IMR-90 (cell line): Measurements from ENCODE around the gene ST6GAL2. TPM values are rescaled to one million over a fixed set of nuclear protein-coding genes. Genes with fewer than 3 reads are reported as not detected.

Experiments
- ATAC-seq: fragments of 200-7000 bp; cut with Tn5 transposase; 2 replicates; pipeline ENCODE4 v1.9.1; 2020; ENCODE audit warnings: low read depth, mild to moderate bottlenecking, moderate library complexity
- BruUV-seq: library from RNA; stranded (reverse); fragments of 400-500 nt; replicated peaks from 2 replicates; lab custom pipeline; 2021; lab: Mats Ljungman, UMichigan
- CTCF ChIA-PET: fragments of 300-600 bp; formaldehyde crosslinking; extraction: SDS; loops from one replicate; lab custom pipeline; 2021; ENCODE audit warnings: antibody characterized with exemption; lab: Yijun Ruan, JAX
- POLR2A ChIA-PET: fragments of 300-600 bp; sonication (Branson Sonifier 250); formaldehyde crosslinking; loops from one replicate; lab custom pipeline; 2022; ENCODE audit warnings: antibody characterized with exemption; ENCODE audit not compliant: unreplicated experiment; lab: Charles Lee
- DNase-seq: peaks from one replicate; pipeline ENCODE4 v3.0.0; 2013
- H2AFZ ChIP-seq: replicated peaks from 2 replicates; pipeline ENCODE3; 2013; ENCODE audit warnings: low read length, mild to moderate bottlenecking; ENCODE audit not compliant: poor library complexity
- H2AK5ac ChIP-seq: 2 replicates; pipeline ENCODE4 v1.6.1; 2013; ENCODE audit warnings: low read depth, low read length, inconsistent platforms
- H2AK9ac ChIP-seq: replicated peaks from 2 replicates; pipeline ENCODE3; 2013; ENCODE audit warnings: mild to moderate bottlenecking, low read depth, low read length, moderate library complexity; ENCODE audit not compliant: poor library complexity
- H2BK120ac ChIP-seq: 2 replicates; pipeline ENCODE4 v1.6.1; 2013; ENCODE audit warnings: low read depth, low read length, inconsistent platforms
- H2BK15ac ChIP-seq: 3 replicates; pipeline ENCODE4 v1.6.1; 2013; ENCODE audit warnings: low read depth, low read length, inconsistent platforms
- H2BK20ac ChIP-seq: 2 replicates; pipeline ENCODE4 v1.6.1; 2013; ENCODE audit warnings: low read depth, mild to moderate bottlenecking, inconsistent platforms, low read length, moderate library complexity
- H2BK5ac ChIP-seq: 2 replicates; pipeline ENCODE4 v1.6.1; 2013; ENCODE audit warnings: mild to moderate bottlenecking, low read depth, low read length, inconsistent platforms; ENCODE audit not compliant: poor library complexity, severe bottlenecking
- H3K14ac ChIP-seq: replicated peaks from 2 replicates; pipeline ENCODE4 v1.6.1; 2013; ENCODE audit warnings: low read depth, low read length, inconsistent platforms
- H3K18ac ChIP-seq: 2 replicates; pipeline ENCODE4 v1.6.1; 2013; ENCODE audit warnings: low read depth, low read length, control low read depth
- H3K23ac ChIP-seq: 2 replicates; pipeline ENCODE4 v1.6.1; 2013; ENCODE audit warnings: low read depth, low read length, inconsistent platforms
- H3K27ac ChIP-seq: 2 replicates; pipeline ENCODE4 v1.5.1; 2013; ENCODE audit warnings: mild to moderate bottlenecking, control low read depth, low read length; ENCODE audit not compliant: insufficient read depth
- H3K27me3 ChIP-seq: 2 replicates; pipeline ENCODE4 v1.6.1; 2013; ENCODE audit warnings: low read length; ENCODE audit not compliant: control insufficient read depth, insufficient read depth
- H3K36me3 ChIP-seq: 2 replicates; pipeline ENCODE4 v1.6.1; 2013; ENCODE audit warnings: low read length, mixed read lengths; ENCODE audit not compliant: control insufficient read depth, insufficient read depth
- H3K4ac ChIP-seq: 2 replicates; pipeline ENCODE4 v1.6.1; 2013; ENCODE audit warnings: low read depth, low read length, inconsistent platforms
- H3K4me1 ChIP-seq: 2 replicates; pipeline ENCODE4 v1.6.1; 2013; ENCODE audit warnings: low read length, mixed read lengths; ENCODE audit not compliant: control insufficient read depth, insufficient read depth
- H3K4me2 ChIP-seq: 2 replicates; pipeline ENCODE4 v1.6.1; 2013; ENCODE audit warnings: low read depth, mild to moderate bottlenecking, control low read depth, low read length, moderate library complexity
- H3K4me3 ChIP-seq: 2 replicates; pipeline ENCODE4 v1.5.1; 2013; ENCODE audit warnings: low read depth, mild to moderate bottlenecking, control low read depth, low read length, moderate library complexity; ENCODE audit not compliant: insufficient read depth
- H3K56ac ChIP-seq: 2 replicates; pipeline ENCODE4 v1.6.1; 2013; ENCODE audit warnings: low read length, inconsistent platforms; ENCODE audit not compliant: insufficient read depth; ENCODE audit errors: extremely low read depth
- H3K79me1 ChIP-seq, 2 experiments: 2 replicates each; pipeline ENCODE4 v1.6.1; 2013; ENCODE audit warnings: low read length in 2 of 2, inconsistent platforms in 1 of 2, low read depth in 1 of 2
- H3K9ac ChIP-seq: 2 replicates; pipeline ENCODE4 v1.6.1; 2013; ENCODE audit warnings: low read depth, low read length, control low read depth
- H3K9me1 ChIP-seq: 2 replicates; pipeline ENCODE4 v1.6.1; 2013; ENCODE audit warnings: low read length, inconsistent platforms; ENCODE audit not compliant: insufficient read depth
- H3K9me3 ChIP-seq: 2 replicates; pipeline ENCODE4 v1.6.1; 2013; ENCODE audit warnings: low read length; ENCODE audit not compliant: control insufficient read depth, insufficient read depth
- H4K20me1 ChIP-seq: 2 replicates; pipeline ENCODE4 v1.6.1; 2013; ENCODE audit warnings: low read length, inconsistent platforms; ENCODE audit not compliant: insufficient read depth
- H4K5ac ChIP-seq: 2 replicates; pipeline ENCODE4 v1.6.1; 2013; ENCODE audit warnings: mild to moderate bottlenecking, low read depth, low read length, control low read depth
- H4K8ac ChIP-seq, 2 experiments: 2 replicates each; pipeline ENCODE4 v1.6.1; 2013; ENCODE audit warnings: low read depth in 2 of 2, low read length in 2 of 2, control low read depth in 1 of 2, inconsistent platforms in 1 of 2
- H4K91ac ChIP-seq: 2 replicates; pipeline ENCODE4 v1.6.1; 2013; ENCODE audit warnings: low read depth, low read length, inconsistent platforms; ENCODE audit not compliant: insufficient read depth
- BHLHE40 ChIP-seq: fragments of 150-350 bp; IDR thresholded peaks from 2 replicates; pipeline ENCODE4 v1.6.1; 2016; ENCODE audit warnings: mild to moderate bottlenecking, low read depth, low read length
- CEBPB ChIP-seq: IDR thresholded peaks from 2 replicates; pipeline ENCODE4 v1.6.1; 2012; ENCODE audit warnings: low read depth, low read length, improper control_type of control experiment
- CHD1 ChIP-seq: IDR thresholded peaks from 2 replicates; pipeline ENCODE4 v1.6.1; 2012; ENCODE audit warnings: low read depth, low read length, improper control_type of control experiment
- ELK1 ChIP-seq: fragments of 150-350 bp; IDR thresholded peaks from 2 replicates; pipeline ENCODE4 v1.6.1; 2016; ENCODE audit warnings: low read depth, mild to moderate bottlenecking, low read length, moderate library complexity, borderline replicate concordance
- FOS ChIP-seq: fragments of 150-350 bp; IDR thresholded peaks from 2 replicates; pipeline ENCODE4 v1.6.1; 2016; ENCODE audit warnings: low read depth, low read length
- MAFK ChIP-seq: IDR thresholded peaks from 2 replicates; pipeline ENCODE4 v1.6.1; 2012; ENCODE audit warnings: low read depth, low read length, improper control_type of control experiment
- MAZ ChIP-seq: IDR thresholded peaks from 2 replicates; pipeline ENCODE4 v1.6.1; 2012; ENCODE audit warnings: low read depth, mild to moderate bottlenecking, low read length, improper control_type of control experiment, moderate library complexity, borderline replicate concordance
- MXI1 ChIP-seq: IDR thresholded peaks from 2 replicates; pipeline ENCODE4 v1.6.1; 2012; ENCODE audit warnings: low read depth, mild to moderate bottlenecking, low read length, moderate library complexity, borderline replicate concordance
- NFE2L2 ChIP-seq: fragments of 150-350 bp; IDR thresholded peaks from 2 replicates; pipeline ENCODE4 v1.6.1; 2016; ENCODE audit warnings: low read depth, mild to moderate bottlenecking, low read length
- POLR2A ChIP-seq: IDR thresholded peaks from 2 replicates; pipeline ENCODE4 v1.6.1; 2012; ENCODE audit warnings: mild to moderate bottlenecking, low read depth, low read length
- RAD21 ChIP-seq: IDR thresholded peaks from 2 replicates; pipeline ENCODE4 v1.6.1; 2012; ENCODE audit warnings: low read length, improper control_type of control experiment
- RCOR1 ChIP-seq: IDR thresholded peaks from 2 replicates; pipeline ENCODE4 v1.6.1; 2012; ENCODE audit warnings: mild to moderate bottlenecking, low read length, improper control_type of control experiment; ENCODE audit not compliant: insufficient replicate concordance
- RFX5 ChIP-seq: IDR thresholded peaks from 2 replicates; pipeline ENCODE4 v1.8.0; 2012; ENCODE audit warnings: low read depth, mild to moderate bottlenecking, low read length, moderate library complexity
- SMC3 ChIP-seq: fragments of 150-350 bp; IDR thresholded peaks from 2 replicates; pipeline ENCODE4 v1.6.1; 2016; ENCODE audit warnings: low read depth, mild to moderate bottlenecking, antibody characterized with exemption, low read length, moderate library complexity
- WGBS, 2 experiments: methylation state at CpG; one replicate each; pipeline versions ENCODE4 v1.1.5 to v1.1.7; 2013; ENCODE audit warnings: missing lambda C conversion rate in 2 of 2; ENCODE audit not compliant: insufficient read length in 1 of 2; ENCODE audit errors: extremely low coverage in 2 of 2; 5-methylcytosine and 5-hydroxymethylcytosine counted together
- dilution Hi-C: fragments of 300-500 bp; cut with HindIII; formaldehyde crosslinking; loops from one replicate; pipeline ENCODE4 v1.14.3; 2018; ENCODE audit warnings: low sequenced_read_pairs; ENCODE audit not compliant: unreplicated experiment
- in situ Hi-C: fragments of 300-500 bp; cut with MboI; formaldehyde crosslinking; loops from 3 replicates; pipeline ENCODE4 v1.14.3; 2019; ENCODE audit warnings: low sequenced_read_pairs, inconsistent platforms, mixed read lengths
- intact Hi-C: fragments of 100-400 bp; cut with micrococcal nuclease; formaldehyde crosslinking; loops from 2 replicates; pipeline ENCODE4 v1.10.0; 2022
- polyA plus RNA-seq, 3 experiments: library from polyadenylated mRNA; depleted of rRNA; stranded (reverse); fragments of >200 nt; gene quantifications; 2 replicates each; pipeline ENCODE4 v1.2.3, GENCODE V29; 2012; ENCODE audit warnings: low replicate concordance in 1 of 3
- total RNA-seq: library from RNA; depleted of rRNA; stranded (reverse); fragments of >200 nt; gene quantifications from 2 replicates; pipeline ENCODE4 v1.2.3, GENCODE V29; 2012
- TF ChIP-seq, protein P1 (sequence below): fragments of 150-350 bp; IDR thresholded peaks from 2 replicates; pipeline ENCODE4 v1.6.1; 2017; ENCODE audit warnings: mild to moderate bottlenecking, antibody characterized with exemption, low read length, low read depth
- TF ChIP-seq, protein P2 (sequence below): conservative IDR thresholded peaks from 2 replicates; pipeline ENCODE4 v1.5.1; 2012; ENCODE audit warnings: mild to moderate bottlenecking, low read depth, low read length, improper control_type of control experiment

ST6GAL2 gene
- total and polyA plus RNA-seq, 2 of the 4 experiments (the other 2 are of a cell fraction) = not detected

DNA sequence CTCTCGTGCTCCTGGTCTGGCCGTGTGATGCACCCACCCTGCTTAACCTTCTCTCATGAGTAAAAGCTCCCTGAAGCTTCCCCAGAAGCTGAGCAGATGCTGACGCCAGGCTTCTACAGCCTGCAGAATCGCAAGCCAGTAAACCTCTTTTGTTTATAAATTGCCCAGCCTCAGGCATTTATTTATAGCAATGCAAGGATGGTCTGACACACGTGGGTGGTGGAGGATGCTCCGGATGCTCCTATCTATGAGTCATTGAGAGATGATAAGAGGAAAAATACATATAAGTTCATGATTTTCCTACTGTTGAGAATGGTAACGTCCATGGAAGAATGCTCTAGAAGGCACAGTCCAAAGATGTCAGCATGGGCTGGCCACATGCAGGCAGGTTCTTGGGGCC is 8.6 kb upstream of the ST6GAL2 start:
- intact Hi-C loops = no loop called here

More for the DNA sequence above, 8.6 kb upstream of the ST6GAL2 start:
- Histone ChIP-seq H2BK20ac (no peak overlapping the region), H2BK15ac (no peak overlapping the region), H3K4me2 (no peak overlapping the region), H2AK5ac (no peak overlapping the region), H3K9me3 (peaks cover 4% of the 10 kb centered on the region), H3K14ac (no peak overlapping the region), H3K4ac (no peak overlapping the region), H3K18ac (no peak overlapping the region), H4K20me1 (no peaks in the 10 kb centered on the region), H2AFZ (no peak overlapping the region), H3K9ac (no peak overlapping the region), H4K91ac (no peak overlapping the region), H2BK5ac (no peak overlapping the region), H3K23ac (no peak overlapping the region), H3K27ac (no peak overlapping the region), H3K27me3 (no peaks in the 10 kb centered on the region), H3K36me3 (no peaks in the 10 kb centered on the region), H4K8ac (no peak overlapping the region), H3K4me1 (no peaks in the 10 kb centered on the region), H3K56ac (no peak overlapping the region), H2BK120ac (no peak overlapping the region), H3K79me1 (no peaks in the 10 kb centered on the region), H4K5ac (no peak overlapping the region), H2AK9ac (no peak overlapping the region), H3K4me3 (no peak overlapping the region), H3K9me1 (no peaks in the 10 kb centered on the region)
- TF ChIP-seq, protein P1, sequence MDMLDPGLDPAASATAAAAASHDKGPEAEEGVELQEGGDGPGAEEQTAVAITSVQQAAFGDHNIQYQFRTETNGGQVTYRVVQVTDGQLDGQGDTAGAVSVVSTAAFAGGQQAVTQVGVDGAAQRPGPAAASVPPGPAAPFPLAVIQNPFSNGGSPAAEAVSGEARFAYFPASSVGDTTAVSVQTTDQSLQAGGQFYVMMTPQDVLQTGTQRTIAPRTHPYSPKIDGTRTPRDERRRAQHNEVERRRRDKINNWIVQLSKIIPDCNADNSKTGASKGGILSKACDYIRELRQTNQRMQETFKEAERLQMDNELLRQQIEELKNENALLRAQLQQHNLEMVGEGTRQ = no peak
- TF ChIP-seq MAZ (no peak), MAFK (no peak), MXI1 (no peak), RFX5 (no peak), SMC3 (no peak), FOS (no peak), NFE2L2 (no peak), POLR2A (no peak), BHLHE40 (no peak), ELK1 (no peak), CEBPB (no peak), RCOR1 (no peak), CHD1 (no peak), RAD21 (no peak)
- TF ChIP-seq, protein P2, sequence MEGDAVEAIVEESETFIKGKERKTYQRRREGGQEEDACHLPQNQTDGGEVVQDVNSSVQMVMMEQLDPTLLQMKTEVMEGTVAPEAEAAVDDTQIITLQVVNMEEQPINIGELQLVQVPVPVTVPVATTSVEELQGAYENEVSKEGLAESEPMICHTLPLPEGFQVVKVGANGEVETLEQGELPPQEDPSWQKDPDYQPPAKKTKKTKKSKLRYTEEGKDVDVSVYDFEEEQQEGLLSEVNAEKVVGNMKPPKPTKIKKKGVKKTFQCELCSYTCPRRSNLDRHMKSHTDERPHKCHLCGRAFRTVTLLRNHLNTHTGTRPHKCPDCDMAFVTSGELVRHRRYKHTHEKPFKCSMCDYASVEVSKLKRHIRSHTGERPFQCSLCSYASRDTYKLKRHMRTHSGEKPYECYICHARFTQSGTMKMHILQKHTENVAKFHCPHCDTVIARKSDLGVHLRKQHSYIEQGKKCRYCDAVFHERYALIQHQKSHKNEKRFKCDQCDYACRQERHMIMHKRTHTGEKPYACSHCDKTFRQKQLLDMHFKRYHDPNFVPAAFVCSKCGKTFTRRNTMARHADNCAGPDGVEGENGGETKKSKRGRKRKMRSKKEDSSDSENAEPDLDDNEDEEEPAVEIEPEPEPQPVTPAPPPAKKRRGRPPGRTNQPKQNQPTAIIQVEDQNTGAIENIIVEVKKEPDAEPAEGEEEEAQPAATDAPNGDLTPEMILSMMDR = no peak
- POLR2A ChIA-PET = no interaction called here
- ATAC-seq (no peak), DNase-seq (no peak)
- WGBS, 2 experiments = no CpG with 5 or more reads among the region's 7 CpGs
- CTCF ChIA-PET = no interaction called here
- no TSS peak for BruUV-seq
- dilution Hi-C loops (no loop called here), in situ Hi-C loops (no loop called here)
